Measurements from ENCODE around the gene DBN1. TPM values are rescaled to one million over a fixed set of nuclear protein-coding genes. Genes with fewer than 3 reads are reported as not detected.

The DBN1 gene
- total and polyA plus RNA-seq, 2 of the 8 experiments (the other 6 are each of a cell fraction or from before 2014, with no cell fraction given) = 168 to 333 TPM

DNA sequence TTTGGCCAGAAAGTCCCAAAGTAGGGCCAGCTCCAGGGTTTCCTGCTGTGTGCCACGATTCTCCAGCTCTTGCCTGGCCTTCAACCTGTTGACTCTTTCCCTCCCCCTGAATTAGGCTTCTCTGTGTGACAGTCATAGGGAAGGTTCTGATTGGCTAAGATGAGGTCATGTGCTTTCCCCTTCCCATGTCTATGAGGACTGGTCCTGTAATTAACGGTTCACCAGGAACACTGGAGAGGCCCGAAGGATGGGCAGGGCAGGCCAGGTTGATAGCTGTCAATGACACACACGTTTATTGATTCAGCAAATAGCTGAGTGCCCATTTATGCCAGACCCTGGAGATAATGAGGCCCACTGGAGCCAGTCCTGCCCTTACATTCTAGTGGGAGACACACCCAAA lies 35.8 kb downstream of the DBN1 start (continued):
- no peak for TF ChIP-seq JUN (IDR thresholded peaks at IDR 0.05; ENCODE audit: low read depth, low read length)
- TF ChIP-seq TCF12 (IDR thresholded peaks at IDR 0.05; ENCODE audit: low read depth, low read length) = no peak
- no peak for TF ChIP-seq POLR2A (IDR thresholded peaks at IDR 0.05; ENCODE audit: control extremely low read depth in 1 of 2, low read depth in 2 of 2, low read length in 2 of 2)
